PC-3 (cell line): Measurements from ENCODE around the gene SCN1B. TPM values are rescaled to one million over a fixed set of nuclear protein-coding genes. Genes with fewer than 3 reads are reported as not detected.

Experiments
- ATAC-seq: fragments of 200-7000 bp; cut with Tn5 transposase; 2 replicates; pipeline ENCODE4 v1.9.1; 2020; ENCODE audit warnings: mild to moderate bottlenecking, moderate library complexity
- BruUV-seq: library from RNA; stranded (reverse); fragments of 400-500 nt; replicated peaks from 2 replicates; lab custom pipeline; 2021; lab: Mats Ljungman, UMichigan
- CTCF ChIA-PET: fragments of 300-600 bp; sonication (Branson Sonifier 250); formaldehyde crosslinking; loops from one replicate; lab custom pipeline; 2022; ENCODE audit warnings: antibody characterized with exemption; lab: Charles Lee
- POLR2A ChIA-PET: fragments of 300-600 bp; sonication (Branson Sonifier 250); formaldehyde crosslinking; loops from one replicate; lab custom pipeline; 2022; ENCODE audit warnings: antibody characterized with exemption; ENCODE audit not compliant: unreplicated experiment; lab: Charles Lee
- DNase-seq: peaks from one replicate; pipeline ENCODE4 v3.0.0-alpha.2; 2015
- H2AFZ ChIP-seq: fragments of 300-600 bp; sonication (generic); 2 replicates; pipeline ENCODE4 v1.6.0; 2016; ENCODE audit warnings: antibody characterized with exemption, low read length
- H3F3A ChIP-seq: fragments of 300-600 bp; sonication (generic); one replicate; pipeline ENCODE4 v1.6.0; 2017; ENCODE audit warnings: antibody characterized with exemption, low read length, control low read depth, mild to moderate bottlenecking; ENCODE audit not compliant: unreplicated experiment
- H3K27ac ChIP-seq: fragments of 300-600 bp; sonication (generic); 2 replicates; pipeline ENCODE4 v1.5.1; 2016; ENCODE audit warnings: mild to moderate bottlenecking, low read length
- H3K27me3 ChIP-seq: fragments of 300-600 bp; sonication (generic); 2 replicates; pipeline ENCODE4 v1.6.1; 2016; ENCODE audit warnings: low read length, mixed read lengths
- H3K36me3 ChIP-seq: fragments of 300-600 bp; sonication (generic); 2 replicates; pipeline ENCODE4 v1.6.1; 2016; ENCODE audit warnings: low read depth, mixed run types, low read length, mixed read lengths
- H3K4me1 ChIP-seq: fragments of 300-600 bp; sonication (generic); 2 replicates; pipeline ENCODE4 v1.5.1; 2016; ENCODE audit warnings: low read length; ENCODE audit not compliant: insufficient read depth
- H3K4me2 ChIP-seq: fragments of 300-600 bp; sonication (generic); 2 replicates; pipeline ENCODE4 v1.6.0; 2016; ENCODE audit warnings: low read length
- H3K4me3 ChIP-seq: fragments of 300-600 bp; sonication (generic); 2 replicates; pipeline ENCODE4 v1.5.1; 2016; ENCODE audit warnings: mild to moderate bottlenecking, low read length, mixed read lengths
- H3K79me2 ChIP-seq: fragments of 300-600 bp; sonication (generic); 2 replicates; pipeline ENCODE4 v1.6.1; 2017; ENCODE audit warnings: low read length, mixed read lengths
- H3K9ac ChIP-seq: fragments of 300-600 bp; sonication (generic); 2 replicates; pipeline ENCODE4 v1.6.0; 2016; ENCODE audit warnings: mild to moderate bottlenecking, low read length
- H3K9me2 ChIP-seq: fragments of 300-600 bp; sonication (generic); replicated peaks from 2 replicates; pipeline ENCODE4 v1.6.1; 2016; ENCODE audit warnings: mixed run types, low read length, mixed read lengths
- H3K9me3 ChIP-seq: fragments of 300-600 bp; sonication (generic); 2 replicates; pipeline ENCODE4 v1.6.1; 2016; ENCODE audit warnings: low read length, mixed read lengths
- H4K20me1 ChIP-seq: fragments of 300-600 bp; sonication (generic); 2 replicates; pipeline ENCODE4 v1.6.1; 2016; ENCODE audit warnings: low read length, mixed read lengths
- CTCF ChIP-seq: fragments of 300-600 bp; sonication (generic); conservative IDR thresholded peaks from 2 replicates; pipeline ENCODE4 v1.5.1; 2017; ENCODE audit warnings: antibody characterized with exemption, low read depth, mild to moderate bottlenecking, low read length
- EZH2 ChIP-seq: fragments of 300-600 bp; sonication (generic); IDR thresholded peaks from one replicate; pipeline ENCODE4 v1.6.1; 2017; ENCODE audit warnings: antibody characterized with exemption, mild to moderate bottlenecking, low read length; ENCODE audit not compliant: unreplicated experiment
- EZH2phosphoT487 ChIP-seq: fragments of 300-600 bp; sonication (generic); IDR thresholded peaks from 2 replicates; pipeline ENCODE4 v1.6.1; 2018; ENCODE audit warnings: mild to moderate bottlenecking, antibody characterized with exemption, low read length, borderline replicate concordance
- intact Hi-C: fragments of 100-400 bp; cut with micrococcal nuclease; formaldehyde crosslinking; loops from 2 replicates; pipeline ENCODE4 v1.9.0; 2023
- total RNA-seq: library from RNA; depleted of rRNA; stranded (reverse); fragments of >200 nt; gene quantifications from 2 replicates; pipeline ENCODE4 v1.2.3, GENCODE V29; 2014

The SCN1B gene
- total RNA-seq, 1 experiment from 2014 or later = 1.7 TPM

- BruUV-seq = no TSS peak
- Histone ChIP-seq H3K9ac (no peak overlapping the region), H3K4me2 (no peak overlapping the region), H3F3A (no peaks in the 10 kb centered on the region), H3K27me3 (no peaks in the 10 kb centered on the region), H3K9me3 (no peaks in the 10 kb centered on the region), H3K27ac (no peak overlapping the region), H3K4me1 (no peaks in the 10 kb centered on the region), H3K9me2 (no peaks in the 10 kb centered on the region), H3K79me2 (no peaks in the 10 kb centered on the region), H2AFZ (no peak overlapping the region), H4K20me1 (no peaks in the 10 kb centered on the region), H3K4me3 (no peak overlapping the region), H3K36me3 (no peaks in the 10 kb centered on the region)
- no peak for ATAC-seq
- intact Hi-C loops = no loop called here
- no peak for DNase-seq
- ChIA-PET POLR2A (no interaction called here), CTCF (interaction anchor here (0.7 to 1.0 kb wide), 2 partner anchors 14 to 26 kb away, joined by 3 to 5 read pairs; no protein-coding TSS in a partner anchor)
- no peak for TF ChIP-seq CTCF
- no peak for TF ChIP-seq EZH2
- no peak for TF ChIP-seq EZH2phosphoT487
Measured at GRCh38 chr19:35081201-35081600, 50.9 kb downstream of the SCN1B start.

- no peak overlapping the region for H2AFZ ChIP-seq
- TF ChIP-seq EZH2 (no peak), EZH2phosphoT487 (no peak), CTCF (no peak)
- CTCF ChIA-PET = no interaction called here
- no peaks in the 10 kb centered on the region for H3K36me3 ChIP-seq
- DNase-seq = no peak
- POLR2A ChIA-PET = no interaction called here
- H3K9me3 ChIP-seq = no peaks in the 10 kb centered on the region
- no peaks in the 10 kb centered on the region for H3K4me1 ChIP-seq
- H4K20me1 ChIP-seq = no peaks in the 10 kb centered on the region
- no peaks in the 10 kb centered on the region for H3K9me2 ChIP-seq
- H3K9ac ChIP-seq = no peak overlapping the region
- no TSS peak for BruUV-seq
- no peak overlapping the region for H3K27ac ChIP-seq
- intact Hi-C loops = no loop called here
- H3K27me3 ChIP-seq = no peaks in the 10 kb centered on the region
- H3K4me3 ChIP-seq = no peak overlapping the region
- no peaks in the 10 kb centered on the region for H3F3A ChIP-seq
- H3K4me2 ChIP-seq = no peak overlapping the region
- ATAC-seq = no peak
- H3K79me2 ChIP-seq = no peaks in the 10 kb centered on the region
Measured at GRCh38 chr19:35083691-35084508, 53.6 kb downstream of the SCN1B start.

GRCh38 chr19:35084509-35084762, 54.2 kb downstream of the SCN1B start:
- no peaks in the 10 kb centered on the region for H3K36me3 ChIP-seq
- no peaks in the 10 kb centered on the region for H3K27me3 ChIP-seq
- CTCF ChIA-PET = no interaction called here
- DNase-seq (no peak), ATAC-seq (no peak)
- H3K79me2 ChIP-seq = no peaks in the 10 kb centered on the region
- no TSS peak for BruUV-seq
- H2AFZ ChIP-seq = no peak overlapping the region
- H3K9me3 ChIP-seq = no peaks in the 10 kb centered on the region
- no peak for TF ChIP-seq EZH2phosphoT487
- no peak for TF ChIP-seq EZH2
- TF ChIP-seq CTCF = no peak
- intact Hi-C loops = no loop called here
- H3K9me2 ChIP-seq = no peaks in the 10 kb centered on the region
- H3F3A ChIP-seq = no peaks in the 10 kb centered on the region
- no peaks in the 10 kb centered on the region for H4K20me1 ChIP-seq
- no peak overlapping the region for H3K4me2 ChIP-seq
- POLR2A ChIA-PET = no interaction called here
- H3K9ac ChIP-seq = no peak overlapping the region
- no peak overlapping the region for H3K27ac ChIP-seq
- H3K4me1 ChIP-seq = no peaks in the 10 kb centered on the region
- H3K4me3 ChIP-seq = no peak overlapping the region
